ENCODE measurements around the gene NFATC3. TPM values are rescaled to one million over a fixed set of nuclear protein-coding genes. Genes with fewer than 3 reads are reported as not detected.
"Not testable (repeated sequence)": the region's sequence is repeated elsewhere in the genome, so short reads cannot be mapped to it uniquely, and the experiment has no call there.

NFATC3 gene
- total RNA-seq, 1 donor: 32.8 TPM

DNA sequence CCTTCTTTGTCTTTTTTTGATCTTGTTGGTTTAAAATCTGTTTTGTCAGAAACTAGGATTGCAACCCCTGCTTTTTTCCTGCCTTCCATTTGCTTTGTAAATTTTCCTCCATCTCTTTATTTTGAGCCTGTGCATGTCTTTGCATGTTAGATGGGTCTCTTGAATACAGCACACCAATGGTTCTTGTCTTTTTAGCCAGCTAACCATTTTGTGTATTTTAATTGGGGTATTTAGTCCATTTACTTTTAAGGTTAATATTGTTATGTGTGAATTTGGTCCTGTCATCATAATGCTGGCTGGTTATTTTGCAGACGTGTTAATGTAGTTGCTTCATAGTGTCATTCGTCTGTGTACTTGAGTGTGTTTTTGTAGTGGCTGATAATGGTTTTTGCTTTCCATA is 26.2 kb downstream of the NFATC3 start:
- no peak for DNase-seq (ENCODE audit: low read depth)
- TF ChIP-seq, protein P1, sequence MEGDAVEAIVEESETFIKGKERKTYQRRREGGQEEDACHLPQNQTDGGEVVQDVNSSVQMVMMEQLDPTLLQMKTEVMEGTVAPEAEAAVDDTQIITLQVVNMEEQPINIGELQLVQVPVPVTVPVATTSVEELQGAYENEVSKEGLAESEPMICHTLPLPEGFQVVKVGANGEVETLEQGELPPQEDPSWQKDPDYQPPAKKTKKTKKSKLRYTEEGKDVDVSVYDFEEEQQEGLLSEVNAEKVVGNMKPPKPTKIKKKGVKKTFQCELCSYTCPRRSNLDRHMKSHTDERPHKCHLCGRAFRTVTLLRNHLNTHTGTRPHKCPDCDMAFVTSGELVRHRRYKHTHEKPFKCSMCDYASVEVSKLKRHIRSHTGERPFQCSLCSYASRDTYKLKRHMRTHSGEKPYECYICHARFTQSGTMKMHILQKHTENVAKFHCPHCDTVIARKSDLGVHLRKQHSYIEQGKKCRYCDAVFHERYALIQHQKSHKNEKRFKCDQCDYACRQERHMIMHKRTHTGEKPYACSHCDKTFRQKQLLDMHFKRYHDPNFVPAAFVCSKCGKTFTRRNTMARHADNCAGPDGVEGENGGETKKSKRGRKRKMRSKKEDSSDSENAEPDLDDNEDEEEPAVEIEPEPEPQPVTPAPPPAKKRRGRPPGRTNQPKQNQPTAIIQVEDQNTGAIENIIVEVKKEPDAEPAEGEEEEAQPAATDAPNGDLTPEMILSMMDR (IDR thresholded peaks at IDR 0.05; ENCODE audit: insufficient read depth, low read depth, low read length): no peak

DNA sequence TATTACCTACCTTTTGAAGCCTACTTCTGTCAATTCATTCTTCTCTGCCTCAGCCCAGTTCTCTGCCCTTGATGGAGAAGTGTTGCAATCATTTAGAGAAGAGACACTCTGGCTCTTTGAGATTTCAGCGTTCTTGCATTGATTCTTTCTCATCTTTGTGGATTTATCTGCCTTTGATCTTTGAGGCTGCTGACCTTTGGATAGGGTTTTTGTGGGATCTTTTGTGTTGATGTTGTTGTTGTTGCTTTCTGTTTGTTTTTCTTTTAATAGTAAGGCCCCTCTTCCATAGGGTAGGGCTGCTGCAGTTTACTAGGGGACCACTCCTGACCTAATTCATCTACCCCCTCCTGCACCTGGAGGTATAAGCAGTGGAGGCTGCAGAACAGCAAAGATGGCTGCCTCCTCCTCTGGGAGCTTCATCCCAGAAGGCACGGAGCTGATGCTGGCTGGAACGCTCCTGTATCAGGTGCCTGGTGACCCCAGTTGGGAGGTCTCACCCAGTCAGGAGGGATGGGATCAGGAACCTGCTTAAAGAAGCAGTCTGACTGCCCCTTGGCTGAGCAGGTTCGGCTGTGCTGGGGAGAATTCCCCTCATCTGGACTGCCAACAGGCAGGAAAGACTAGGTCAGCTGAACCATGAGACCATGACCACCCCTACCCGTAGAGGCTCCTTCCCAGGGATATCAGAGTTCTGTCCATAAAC is 28.0 kb downstream of the NFATC3 start:
- no peak overlapping the region for H3K4me3 ChIP-seq (ENCODE audit: low read depth, low read length)
- TF ChIP-seq, protein P1 (IDR thresholded peaks at IDR 0.05; ENCODE audit: insufficient read depth, low read depth, low read length): no peak
- no peak for DNase-seq (ENCODE audit: low read depth)

More for the DNA sequence above, 26.2 kb downstream of the NFATC3 start:
- no peak overlapping the region for H3K4me3 ChIP-seq (ENCODE audit: low read depth, low read length)

DNA sequence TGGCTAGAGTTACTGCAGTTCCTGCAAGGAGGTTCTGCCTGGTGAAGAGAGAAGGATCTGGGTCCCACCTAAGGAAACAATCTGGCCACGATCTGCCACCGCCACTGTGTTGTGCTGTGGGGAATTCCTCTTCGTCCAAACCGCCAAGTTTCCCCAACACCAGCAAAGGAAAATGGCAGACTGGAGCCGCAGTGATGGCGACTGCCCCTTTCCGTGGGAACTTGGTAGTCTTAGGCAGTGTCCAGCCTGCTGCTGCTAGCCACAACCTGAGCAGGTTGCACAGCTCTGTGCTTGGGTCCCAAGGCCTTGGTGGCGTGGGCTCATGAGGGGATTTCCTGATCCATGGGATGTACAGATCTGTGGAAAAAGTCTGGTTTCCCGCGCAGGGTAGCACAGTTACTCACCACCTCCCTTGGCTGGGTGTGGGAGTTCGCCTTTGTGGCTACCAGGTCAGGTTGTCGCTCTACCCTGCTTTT is 28.6 kb downstream of the NFATC3 start:
- no peak overlapping the region for H3K4me3 ChIP-seq (ENCODE audit: low read depth, low read length)
- DNase-seq (ENCODE audit: low read depth): no peak
- TF ChIP-seq, protein P1 (IDR thresholded peaks at IDR 0.05; ENCODE audit: insufficient read depth, low read depth, low read length): no peak

DNA sequence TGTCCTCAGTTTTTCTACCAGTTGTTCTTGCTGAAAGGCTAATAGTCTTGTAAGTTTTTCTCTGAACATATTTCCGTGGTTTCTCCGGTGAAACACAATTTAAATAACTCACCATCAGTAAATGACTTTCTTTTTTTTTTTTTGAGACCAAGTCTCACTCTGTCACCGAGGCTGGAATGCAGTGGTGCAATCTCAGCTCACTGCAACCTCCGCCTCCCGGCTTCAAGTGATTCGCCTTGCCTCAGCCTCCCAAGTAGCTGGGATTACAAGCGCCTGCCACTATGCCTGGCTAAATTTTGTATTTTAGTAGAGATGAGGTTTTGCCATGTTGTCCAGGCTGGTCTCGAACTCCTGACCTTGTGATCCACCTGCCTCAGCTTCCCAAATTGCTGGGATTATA is 29.8 kb downstream of the NFATC3 start:
- not testable (repeated sequence) for DNase-seq (ENCODE audit: low read depth); H3K4me3 ChIP-seq (ENCODE audit: low read depth, low read length)

DNA sequence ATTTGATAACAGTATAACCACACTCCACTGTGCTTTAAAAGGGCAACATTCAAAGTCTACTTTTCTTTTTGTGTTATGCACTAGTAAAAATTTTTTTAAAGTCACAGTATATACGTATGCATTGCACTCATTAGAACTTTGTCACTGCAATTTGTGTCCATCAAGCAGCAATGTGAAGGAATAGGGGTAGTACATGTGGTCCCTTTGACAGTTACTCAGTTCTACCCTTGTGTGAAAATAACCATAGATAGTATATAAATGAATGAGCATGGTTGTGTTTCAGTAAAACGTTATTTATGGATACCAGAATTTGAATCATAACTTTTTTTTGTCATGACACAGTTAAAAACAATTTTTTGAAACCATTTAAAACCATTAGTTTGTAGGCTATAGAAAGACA is 30.7 kb downstream of the NFATC3 start:
- no peak overlapping the region for H3K4me3 ChIP-seq (ENCODE audit: low read depth, low read length)
- no peak for DNase-seq (ENCODE audit: low read depth)
- TF ChIP-seq, protein P1 (IDR thresholded peaks at IDR 0.05; ENCODE audit: insufficient read depth, low read depth, low read length): no peak

DNA sequence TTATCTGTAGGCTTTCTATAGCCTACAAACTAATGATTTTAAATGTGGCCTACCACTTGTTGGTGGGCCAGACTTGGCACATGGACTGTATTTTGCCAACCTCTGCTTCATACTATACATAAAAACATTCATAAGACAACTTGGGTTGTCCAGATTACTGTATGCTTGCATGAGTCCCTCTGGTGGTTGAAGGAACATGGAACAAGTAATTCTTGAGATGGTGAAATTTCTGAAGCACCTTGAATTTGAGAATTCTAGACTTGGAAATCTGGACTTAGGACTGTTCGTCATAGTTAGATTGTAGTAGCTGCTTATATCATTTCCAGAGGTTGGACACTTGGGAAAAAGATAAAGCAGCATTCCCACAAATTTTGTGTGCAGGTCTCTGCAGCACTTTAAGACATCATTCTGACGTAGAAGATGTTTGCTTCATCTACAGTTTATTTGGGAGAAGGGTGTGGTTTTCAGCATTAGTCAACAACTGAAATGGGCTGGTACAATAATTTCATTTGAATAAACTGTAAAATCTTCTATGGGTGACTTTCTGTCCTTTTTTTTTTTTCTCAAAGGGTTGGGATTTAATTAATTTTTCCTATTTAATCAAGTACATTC is 31.2 kb downstream of the NFATC3 start:
- DNase-seq (ENCODE audit: low read depth): peak; percentile 56
- no peak overlapping the region for H3K4me3 ChIP-seq (ENCODE audit: low read depth, low read length)
- TF ChIP-seq, protein P1 (IDR thresholded peaks at IDR 0.05; ENCODE audit: insufficient read depth, low read depth, low read length): peak; percentile 70

DNA sequence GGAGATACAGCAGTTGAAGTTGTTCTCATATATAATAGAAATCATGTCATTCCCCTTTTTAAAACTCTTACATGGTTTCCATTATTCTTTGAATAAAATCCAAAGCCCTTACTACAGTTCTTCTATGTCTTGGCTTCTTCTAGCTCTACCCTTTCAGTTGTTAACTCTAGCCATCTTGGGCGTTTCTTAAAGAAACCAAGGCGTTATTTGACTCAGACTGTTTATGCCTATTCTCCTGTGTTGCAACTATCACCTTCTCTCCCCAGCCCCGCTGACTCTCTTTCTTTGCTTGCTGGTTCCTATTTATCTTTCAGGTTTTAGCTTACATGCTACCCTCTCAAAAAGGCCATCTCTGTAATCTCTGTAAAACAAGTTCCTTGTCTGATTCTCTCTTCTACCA is 32.7 kb downstream of the NFATC3 start:
- no peak overlapping the region for H3K4me3 ChIP-seq (ENCODE audit: low read depth, low read length)
- TF ChIP-seq, protein P1 (IDR thresholded peaks at IDR 0.05; ENCODE audit: insufficient read depth, low read depth, low read length): no peak
- no peak for DNase-seq (ENCODE audit: low read depth)

DNA sequence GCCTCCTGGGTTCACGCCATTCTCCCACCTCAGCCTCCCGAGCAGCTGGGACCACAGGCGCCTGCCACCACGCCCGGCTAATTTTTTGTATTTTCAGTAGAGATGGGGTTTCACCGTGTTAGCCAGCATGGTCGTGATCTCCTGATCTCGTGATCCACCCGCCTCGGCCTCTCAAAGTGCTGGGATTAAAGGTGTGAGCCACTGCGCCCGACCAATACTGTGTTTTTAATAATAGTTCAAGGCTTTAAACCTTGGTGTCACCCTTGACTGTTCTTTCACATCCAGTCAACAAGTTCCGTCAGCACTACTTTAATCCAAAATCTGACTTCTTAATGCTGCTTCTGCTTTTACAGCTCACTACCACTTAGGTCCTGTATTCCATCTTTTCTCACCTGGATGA is 33.8 kb downstream of the NFATC3 start:
- not testable (repeated sequence) for DNase-seq (ENCODE audit: low read depth); H3K4me3 ChIP-seq (ENCODE audit: low read depth, low read length)

DNA sequence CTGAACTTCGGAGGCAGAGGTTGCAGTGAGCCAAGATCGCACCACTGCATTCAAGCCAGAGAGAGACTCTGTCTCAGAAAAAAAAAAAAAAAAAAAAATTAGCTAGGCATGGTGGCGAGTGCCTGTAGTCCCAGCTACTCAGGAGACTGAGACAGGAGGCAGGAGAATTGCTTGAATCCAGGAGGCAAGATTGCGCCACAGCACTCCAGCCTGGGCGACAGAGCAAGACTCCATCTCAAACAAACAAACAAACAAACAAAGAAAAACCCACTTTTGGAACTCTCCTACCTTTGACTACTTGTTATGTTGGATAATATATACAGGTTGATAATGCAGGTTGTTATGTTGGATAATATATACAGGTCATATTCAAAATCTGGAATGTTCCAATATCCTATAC is 35.3 kb downstream of the NFATC3 start:
- DNase-seq (ENCODE audit: low read depth); H3K4me3 ChIP-seq (ENCODE audit: low read depth, low read length): not testable (repeated sequence)
